Suprapubic skin (tissue), 3 donors: ENCODE results near the gene CTF1.

ENCODE experiments used
- POLR2AphosphoS5 ChIP-seq, 3 donors: sonication (generic); formaldehyde crosslinking; IDR thresholded peaks; one replicate each; pipeline ENCODE4 v1.6.1; 2017; ENCODE audit warnings: antibody characterized with exemption in 3 of 3
- TF ChIP-seq, protein P1 (sequence below), 2 donors: fragments of 200-600 bp in 1 of 2; fragments of 450-650 bp in 1 of 2; sonication (generic) in 1 of 2; IDR thresholded peaks; one replicate each; pipeline ENCODE4 v1.5.1; 2016 to 2019; ENCODE audit warnings: antibody characterized with exemption in 2 of 2, mild to moderate bottlenecking in 1 of 2, moderate library complexity in 1 of 2

DNA sequence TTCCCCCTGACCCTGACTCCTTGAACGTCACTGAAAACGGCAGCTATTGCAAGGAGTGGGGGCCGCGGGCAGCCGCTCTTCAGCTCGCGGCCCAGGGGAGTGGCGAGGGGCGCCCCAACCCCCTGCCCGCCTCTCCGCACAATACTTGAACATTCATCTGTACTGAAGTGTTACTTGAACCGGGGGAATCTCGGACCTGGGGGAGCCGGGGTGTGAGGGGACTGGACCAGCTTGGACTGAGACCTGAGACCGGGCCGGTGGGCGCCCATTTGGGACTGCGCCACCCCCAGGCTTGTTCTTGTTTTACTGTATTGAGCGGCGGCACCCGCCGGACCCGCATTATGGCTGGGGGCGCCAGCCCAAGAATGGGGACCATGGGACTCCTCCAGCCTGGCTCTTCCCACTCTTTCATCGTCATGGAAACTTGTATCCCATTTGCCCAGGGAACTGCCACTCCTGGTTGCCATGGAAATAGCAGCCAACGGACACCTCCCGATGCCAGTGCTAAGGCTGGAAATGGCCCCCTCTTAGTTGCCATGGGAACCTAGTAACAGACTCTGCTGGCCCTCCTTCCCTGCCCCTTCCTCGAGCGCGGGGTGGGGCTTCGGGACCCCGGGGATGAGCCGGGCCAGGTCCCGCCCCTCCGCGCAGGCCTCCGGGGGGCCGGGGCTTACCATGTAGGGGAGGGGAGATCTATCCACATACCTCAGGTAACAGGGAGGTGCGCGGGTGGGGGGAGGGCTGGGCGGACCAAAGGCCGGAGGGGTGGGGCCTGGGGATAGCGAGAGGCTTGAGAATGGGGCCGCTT, 51.6 kb downstream of the CTF1 start:
- TF ChIP-seq, protein P1, sequence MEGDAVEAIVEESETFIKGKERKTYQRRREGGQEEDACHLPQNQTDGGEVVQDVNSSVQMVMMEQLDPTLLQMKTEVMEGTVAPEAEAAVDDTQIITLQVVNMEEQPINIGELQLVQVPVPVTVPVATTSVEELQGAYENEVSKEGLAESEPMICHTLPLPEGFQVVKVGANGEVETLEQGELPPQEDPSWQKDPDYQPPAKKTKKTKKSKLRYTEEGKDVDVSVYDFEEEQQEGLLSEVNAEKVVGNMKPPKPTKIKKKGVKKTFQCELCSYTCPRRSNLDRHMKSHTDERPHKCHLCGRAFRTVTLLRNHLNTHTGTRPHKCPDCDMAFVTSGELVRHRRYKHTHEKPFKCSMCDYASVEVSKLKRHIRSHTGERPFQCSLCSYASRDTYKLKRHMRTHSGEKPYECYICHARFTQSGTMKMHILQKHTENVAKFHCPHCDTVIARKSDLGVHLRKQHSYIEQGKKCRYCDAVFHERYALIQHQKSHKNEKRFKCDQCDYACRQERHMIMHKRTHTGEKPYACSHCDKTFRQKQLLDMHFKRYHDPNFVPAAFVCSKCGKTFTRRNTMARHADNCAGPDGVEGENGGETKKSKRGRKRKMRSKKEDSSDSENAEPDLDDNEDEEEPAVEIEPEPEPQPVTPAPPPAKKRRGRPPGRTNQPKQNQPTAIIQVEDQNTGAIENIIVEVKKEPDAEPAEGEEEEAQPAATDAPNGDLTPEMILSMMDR (IDR thresholded peaks at IDR 0.05) = no peak
- TF ChIP-seq POLR2AphosphoS5 (IDR thresholded peaks at IDR 0.05) = no peak
